Choroid plexus epithelial cell (primary cell): Measurements from ENCODE around the gene IRF9.
A peak's percentile ranks its signal among the peaks of the same experiment; 100 is the strongest.

Source experiments
- DNase-seq: peaks from one replicate; pipeline ENCODE4 v3.0.0-alpha.2; 2010; ENCODE audit warnings: low read depth
- H3K4me3 ChIP-seq: 2 replicates; pipeline ENCODE4 v1.5.1; 2011; ENCODE audit warnings: low read depth, mild to moderate bottlenecking, control low read depth, low read length, moderate library complexity
- CTCF ChIP-seq: conservative IDR thresholded peaks from 2 replicates; pipeline ENCODE4 v1.5.1; 2011; ENCODE audit warnings: low read depth, mild to moderate bottlenecking, control low read depth, inconsistent platforms, low read length, moderate library complexity

IRF9 gene

GRCh38 chr14:24160850-24161804 is at the start of gene IRF9:
IRF9 (plus strand) TSS chr14:24161265; CDS start chr14:24162145, 880 bp downstream.
- DNase-seq, result peak; percentile 95
- peak within 1 kb of the TSS; percentile 89 for H3K4me3 ChIP-seq
- TF ChIP-seq CTCF, result peak; percentile 93

- no peak for DNase-seq
- no peak for TF ChIP-seq CTCF
- peak overlapping the region; percentile 85 for H3K4me3 ChIP-seq
Observed at GRCh38 chr14:24113379-24113800, 47.7 kb upstream of the IRF9 start.

GRCh38 chr14:24113801-24114531 is 47.1 kb upstream of the IRF9 start:
- DNase-seq, result peak; percentile 82
- H3K4me3 ChIP-seq, result peak overlapping the region; percentile 85
- no peak for TF ChIP-seq CTCF

GRCh38 chr14:24114532-24115421 is 46.3 kb upstream of the IRF9 start, which contains the start of the genes DCAF11 and NRL:
DCAF11 (plus strand) TSS chr14:24114777; CDS start chr14:24115595, 818 bp downstream.
NRL (minus strand) TSS chr14:24114949; CDS start chr14:24082848, 32,101 bp downstream.
- TF ChIP-seq CTCF, result no peak
- peak; percentile 100 for DNase-seq
- peak within 1 kb of the TSS; percentile 91 for H3K4me3 ChIP-seq

- H3K4me3 ChIP-seq, result peak overlapping the region; percentile 91
- DNase-seq, result peak; percentile 16
- no peak for TF ChIP-seq CTCF
Observed at GRCh38 chr14:24115422-24116127, 45.5 kb upstream of the IRF9 start.
